HL-60/S4 treated with retinoic acid at 250 ng/mL for 4 days and 3 days (cell line): ENCODE results near the gene NANOS3.

Source experiments
- in situ Hi-C: fragments of 300-500 bp; cut with MboI; formaldehyde crosslinking; loops from 2 replicates; pipeline ENCODE4 v1.7.0; 2022; ENCODE audit warnings: low sequenced_read_pairs

The NANOS3 gene

GRCh38 chr19:13861714-13862531, 15.0 kb upstream of the NANOS3 start:
- in situ Hi-C loops: loop anchor here (10.0 to 25.0 kb wide), 2 partner anchors 267 to 575 kb away; no protein-coding TSS in a partner anchor

GRCh38 chr19:13864046-13864666, 12.8 kb upstream of the NANOS3 start:
- in situ Hi-C loops: loop anchor here (10.0 to 25.0 kb wide), 2 partner anchors 269 to 577 kb away; no protein-coding TSS in a partner anchor

GRCh38 chr19:13864667-13865570, 12.0 kb upstream of the NANOS3 start:
- in situ Hi-C loops: loop anchor here (10.0 to 25.0 kb wide), 2 partner anchors 270 to 578 kb away; no protein-coding TSS in a partner anchor

- in situ Hi-C loops: loop anchor here (10.0 to 25.0 kb wide), 2 partner anchors 271 to 579 kb away; no protein-coding TSS in a partner anchor
Observed at GRCh38 chr19:13865571-13866462, 11.1 kb upstream of the NANOS3 start.

- in situ Hi-C loops: loop anchor here (10.0 to 25.0 kb wide), 2 partner anchors 272 to 579 kb away; no protein-coding TSS in a partner anchor
Observed at GRCh38 chr19:13866463-13867046, 10.4 kb upstream of the NANOS3 start.

GRCh38 chr19:13868663-13869062, 8.3 kb upstream of the NANOS3 start:
- in situ Hi-C loops: loop anchor here (10.0 to 25.0 kb wide), 2 partner anchors 274 to 581 kb away; no protein-coding TSS in a partner anchor

- in situ Hi-C loops: loop anchor here (10.0 to 25.0 kb wide), 2 partner anchors 274 to 582 kb away; no protein-coding TSS in a partner anchor
Observed at GRCh38 chr19:13869281-13869680, 7.7 kb upstream of the NANOS3 start.

GRCh38 chr19:13870873-13871272, 6.1 kb upstream of the NANOS3 start:
- in situ Hi-C loops: loop anchor here (25.0 kb wide), 1 partner anchor 584 kb away; no protein-coding TSS in a partner anchor

- in situ Hi-C loops: loop anchor here (25.0 kb wide), 1 partner anchor 585 kb away; no protein-coding TSS in a partner anchor
Observed at GRCh38 chr19:13872339-13872694, 4.6 kb upstream of the NANOS3 start.

- in situ Hi-C loops: loop anchor here (25.0 kb wide), 1 partner anchor 586 kb away; no protein-coding TSS in a partner anchor
Observed at GRCh38 chr19:13872695-13873389, 4.1 kb upstream of the NANOS3 start.

GRCh38 chr19:13873834-13874515, 3.0 kb upstream of the NANOS3 start:
- in situ Hi-C loops: loop anchor here (25.0 kb wide), 1 partner anchor 587 kb away; no protein-coding TSS in a partner anchor

GRCh38 chr19:13875824-13876223, 1.1 kb upstream of the NANOS3 start:
- in situ Hi-C loops: loop anchor here (25.0 kb wide), 2 partner anchors 186 to 461 kb away; partner anchors contain the start of genes MISP3 and PALM3

- in situ Hi-C loops: loop anchor here (25.0 kb wide), 2 partner anchors 185 to 460 kb away; partner anchors contain the start of genes MISP3 and PALM3
Observed at GRCh38 chr19:13877303-13877702, 369 bp downstream of the NANOS3 start.

- in situ Hi-C loops: loop anchor here (25.0 kb wide), 2 partner anchors 182 to 457 kb away; partner anchors contain the start of genes MISP3 and PALM3
Observed at GRCh38 chr19:13880059-13881043, 3.4 kb downstream of the NANOS3 start.

- in situ Hi-C loops: loop anchor here (25.0 kb wide), 2 partner anchors 181 to 456 kb away; partner anchors contain the start of genes MISP3 and PALM3
Observed at GRCh38 chr19:13881251-13881691, 4.3 kb downstream of the NANOS3 start.
